GM19240 (cell line): Measurements from ENCODE around the gene TRAM2.
"Not testable (repeated sequence)": the region's sequence is repeated elsewhere in the genome, so short reads cannot be mapped to it uniquely, and the experiment has no call there.

Experiments used
- DNase-seq: peaks from one replicate; pipeline ENCODE4 v3.0.0; 2011; ENCODE audit warnings: low spot score; ENCODE audit not compliant: insufficient read length

The TRAM2 gene

GRCh38 chr6:52494298-52495072 is 82.4 kb downstream of the TRAM2 start:
- no peak for DNase-seq

- no peak for DNase-seq
These were observed 83.2 kb downstream of the TRAM2 start for GRCh38 chr6:52493669-52494068.

- DNase-seq: no peak
These were observed 85.4 kb downstream of the TRAM2 start for GRCh38 chr6:52491203-52492069.

- DNase-seq: no peak
These were observed 87.0 kb downstream of the TRAM2 start for GRCh38 chr6:52489881-52490280.

GRCh38 chr6:52483671-52484003 is 93.2 kb downstream of the TRAM2 start:
- DNase-seq: no peak

- no peak for DNase-seq
These were observed 93.8 kb downstream of the TRAM2 start for GRCh38 chr6:52482903-52483670.

- no peak for DNase-seq
These were observed 101.6 kb downstream of the TRAM2 start for GRCh38 chr6:52475307-52475706.

GRCh38 chr6:52474173-52474572 is 102.7 kb downstream of the TRAM2 start:
- DNase-seq: no peak

GRCh38 chr6:52461194-52461593 is 115.7 kb downstream of the TRAM2 start:
- DNase-seq: not testable (repeated sequence)

- no peak for DNase-seq
These were observed 119.8 kb downstream of the TRAM2 start for GRCh38 chr6:52457096-52457495.

GRCh38 chr6:52454556-52454955 is 122.3 kb downstream of the TRAM2 start:
- DNase-seq: no peak
